HG03064 (cell line): Measurements from ENCODE around the gene FAM124A.

Source experiments
- ATAC-seq: cut with Tn5 transposase; IDR thresholded peaks from one replicate; pipeline ENCODE4 v1.9.1; 2021; ENCODE audit warnings: low read depth; ENCODE audit not compliant: unreplicated experiment

The FAM124A gene

DNA sequence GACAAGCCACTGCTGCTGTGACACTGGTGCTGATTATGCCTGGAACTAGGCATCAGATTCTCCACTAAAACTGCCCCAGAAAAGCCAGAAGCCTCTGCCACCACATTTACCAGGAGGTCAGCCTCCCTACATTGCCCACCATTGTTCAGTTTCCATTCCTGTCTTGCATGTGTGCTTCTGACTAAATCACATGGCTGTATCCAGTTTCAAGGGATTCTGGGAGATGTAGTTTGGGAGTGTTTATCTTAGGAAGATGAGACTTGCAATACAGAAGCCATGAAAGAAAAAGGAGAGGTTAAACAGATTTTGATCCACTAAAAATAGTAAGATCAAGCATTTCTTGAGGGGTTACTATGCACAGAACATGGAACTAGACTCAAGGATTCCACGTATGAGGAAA, 76.6 kb downstream of the FAM124A start:
- ATAC-seq: no peak

- no peak for ATAC-seq
Measured at GRCh38 chr13:51303063-51303552, 80.9 kb downstream of the FAM124A start.

GRCh38 chr13:51303882-51304281, 81.7 kb downstream of the FAM124A start:
- no peak for ATAC-seq

DNA sequence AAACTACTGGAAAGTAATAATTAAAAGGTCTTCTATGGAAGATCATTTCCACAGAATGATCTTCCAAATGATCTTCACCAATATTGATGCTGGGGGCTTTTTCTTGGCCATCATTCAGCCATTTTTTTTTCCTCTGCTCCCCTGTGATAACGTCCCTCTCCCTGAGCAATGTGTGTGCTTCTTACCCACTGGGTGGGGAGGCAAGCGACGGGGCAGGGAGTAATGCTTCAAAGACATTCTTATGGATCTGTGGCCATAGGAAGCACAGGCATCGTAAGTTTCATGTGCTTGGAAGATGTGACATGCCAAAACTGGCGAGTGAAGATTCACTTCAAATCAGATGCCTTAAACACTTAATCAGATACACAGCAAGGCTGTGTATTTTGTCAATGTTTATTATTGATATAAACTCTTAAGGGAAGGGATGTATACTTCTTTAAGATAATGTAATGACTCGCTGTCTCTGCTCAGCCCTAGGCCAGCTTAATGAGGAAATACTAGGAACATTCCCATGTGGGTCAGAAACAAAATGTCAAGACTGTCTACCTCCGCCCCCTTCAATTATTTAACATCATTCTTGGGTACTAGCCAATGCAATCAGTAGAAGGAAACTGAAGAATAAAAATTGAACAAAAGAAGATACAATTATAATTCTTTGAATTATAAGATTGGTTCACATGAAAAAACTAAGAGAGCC, 83.2 kb downstream of the FAM124A start:
- no peak for ATAC-seq

GRCh38 chr13:51308781-51309180, 86.6 kb downstream of the FAM124A start:
- no peak for ATAC-seq

DNA sequence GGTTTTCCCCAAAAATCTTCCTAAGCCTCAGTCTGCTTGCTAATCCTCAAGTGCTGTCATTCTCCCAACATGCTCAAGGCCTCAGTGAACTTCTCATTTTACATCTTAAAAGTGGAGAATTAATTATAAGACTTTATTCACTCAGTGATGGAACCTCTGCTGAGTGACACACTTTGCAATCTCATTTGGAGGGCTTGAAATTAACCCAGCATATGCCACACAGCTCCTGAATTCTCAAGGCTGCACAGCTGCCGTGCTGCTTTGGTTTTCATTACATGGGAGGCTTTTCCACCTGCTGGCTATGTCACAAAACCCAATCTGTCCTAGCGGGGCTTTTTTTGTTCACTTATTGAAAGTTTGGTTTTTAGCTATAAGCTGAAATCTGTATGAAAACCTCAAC, 89.0 kb downstream of the FAM124A start:
- ATAC-seq: no peak

DNA sequence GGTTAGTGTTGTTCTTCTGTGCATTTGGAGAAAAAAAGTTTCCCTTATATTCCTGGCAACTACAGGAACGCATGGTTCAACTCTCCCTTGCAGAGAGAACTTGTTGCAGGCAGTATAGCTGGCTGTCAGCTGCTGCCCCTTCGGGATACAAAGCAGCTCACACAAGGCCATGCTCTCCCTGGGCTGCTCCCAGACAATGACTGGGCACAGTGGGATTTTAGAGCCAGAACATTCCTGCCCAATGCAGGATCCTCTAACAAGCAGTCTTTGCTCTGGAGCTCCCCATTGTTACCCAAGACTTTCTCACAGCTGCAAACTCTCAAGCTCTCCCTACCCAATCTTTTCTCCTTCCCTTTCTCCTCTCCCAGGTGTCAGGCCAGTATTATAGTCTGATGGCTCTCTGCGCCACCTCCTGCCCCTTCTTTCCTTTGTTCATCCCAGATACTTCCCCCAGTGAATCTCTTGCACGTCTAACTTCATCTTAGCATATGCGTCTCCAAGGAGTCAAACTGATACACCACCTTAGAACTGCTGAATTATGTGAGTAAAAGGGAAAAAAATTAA, 89.8 kb downstream of the FAM124A start:
- no peak for ATAC-seq

DNA sequence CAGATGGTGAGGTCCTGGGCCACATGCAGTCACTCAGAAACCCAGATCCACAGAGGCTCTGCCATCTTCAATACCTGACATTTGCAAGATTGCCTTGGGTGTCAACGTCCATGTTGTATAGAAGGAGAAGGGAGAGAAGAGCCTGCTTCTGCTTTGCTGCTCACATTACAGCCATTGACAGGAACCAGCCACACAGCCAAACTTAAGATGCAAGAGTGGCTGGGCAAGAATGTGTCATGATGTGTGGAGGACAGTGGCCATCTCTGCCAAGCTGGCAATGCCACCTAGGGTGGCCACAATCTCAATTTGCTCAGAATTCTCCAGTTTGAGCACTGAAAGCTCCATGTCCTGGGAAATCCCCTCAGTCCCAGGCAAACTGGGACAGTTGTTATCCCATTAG, 91.4 kb downstream of the FAM124A start:
- ATAC-seq: no peak

- no peak for ATAC-seq
Measured at GRCh38 chr13:51317262-51317661, 95.1 kb downstream of the FAM124A start.

DNA sequence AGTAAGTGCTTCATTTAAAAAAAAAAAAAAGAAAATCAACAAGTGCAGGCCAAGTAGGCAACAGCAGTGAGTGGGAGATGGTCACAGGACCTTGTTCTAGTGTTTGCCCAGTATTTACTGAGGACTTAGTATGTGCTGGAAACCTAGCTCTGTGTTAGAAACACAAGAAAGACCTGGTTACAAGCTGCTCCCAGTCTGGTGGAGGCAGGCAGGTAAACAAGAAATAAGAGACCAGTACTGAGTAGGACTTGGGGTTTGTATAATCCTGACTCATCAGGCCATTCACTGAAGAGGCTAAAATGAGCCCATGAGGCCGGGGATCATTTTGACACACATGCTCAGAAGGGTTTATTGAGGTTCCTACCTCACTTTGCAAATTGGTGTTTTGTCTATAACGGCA, 95.8 kb downstream of the FAM124A start:
- ATAC-seq: no peak

GRCh38 chr13:51318876-51319275, 96.7 kb downstream of the FAM124A start:
- no peak for ATAC-seq

DNA sequence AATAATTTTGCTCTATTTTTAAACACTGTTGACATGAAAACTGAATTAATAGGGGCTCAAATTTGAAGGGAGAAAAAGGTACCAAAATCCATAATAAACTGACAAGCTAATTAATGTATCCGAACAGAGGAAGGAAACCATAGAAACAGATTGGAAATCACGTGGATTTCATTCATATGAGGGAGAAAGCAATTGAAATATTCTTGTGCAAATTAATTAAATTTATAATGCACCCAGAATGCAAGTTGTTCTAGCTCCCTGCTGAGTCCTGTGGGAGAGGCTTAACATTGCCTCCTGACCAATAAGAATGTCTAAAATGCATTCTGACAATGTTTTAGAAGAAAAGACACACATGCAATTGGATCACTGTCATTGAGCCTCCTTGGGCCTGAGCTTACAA, 99.6 kb downstream of the FAM124A start:
- ATAC-seq: no peak

- no peak for ATAC-seq
Measured at GRCh38 chr13:51322826-51323225, 100.6 kb downstream of the FAM124A start.

DNA sequence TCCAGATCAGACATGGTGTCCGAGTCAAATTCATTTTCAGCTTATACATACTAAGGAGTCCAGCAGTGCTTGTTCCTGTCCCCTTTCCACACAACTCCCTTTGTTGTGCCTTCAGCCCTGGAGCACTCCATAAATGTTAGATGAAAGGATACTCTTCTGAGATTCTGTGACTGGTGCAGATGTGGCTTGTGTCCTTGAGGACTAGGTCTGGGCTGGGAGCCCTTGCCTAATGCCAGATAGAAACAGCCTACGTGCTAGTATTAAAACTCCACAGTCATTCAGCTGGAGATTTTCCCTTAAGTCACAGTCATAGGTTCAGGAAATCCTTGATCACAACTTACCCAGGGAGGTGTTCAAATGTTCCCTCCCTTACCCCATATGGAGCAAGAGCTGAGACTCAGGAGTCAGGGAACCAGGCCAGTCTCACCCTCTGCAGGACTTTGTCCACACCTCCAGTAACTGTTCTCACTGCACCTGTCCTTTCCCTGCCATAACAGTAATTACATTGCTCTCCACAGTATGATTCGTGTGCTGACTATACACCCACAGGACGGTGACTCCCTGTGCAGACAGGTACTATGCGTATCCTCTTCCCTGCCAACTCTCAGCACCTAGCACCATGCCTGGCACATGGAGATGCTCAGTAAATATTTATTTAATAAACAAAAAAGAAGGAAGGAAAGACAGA, 101.8 kb downstream of the FAM124A start:
- no peak for ATAC-seq

- no peak for ATAC-seq
Measured at GRCh38 chr13:51324714-51325420, 102.7 kb downstream of the FAM124A start.

GRCh38 chr13:51325837-51326236, 103.6 kb downstream of the FAM124A start:
- no peak for ATAC-seq

DNA sequence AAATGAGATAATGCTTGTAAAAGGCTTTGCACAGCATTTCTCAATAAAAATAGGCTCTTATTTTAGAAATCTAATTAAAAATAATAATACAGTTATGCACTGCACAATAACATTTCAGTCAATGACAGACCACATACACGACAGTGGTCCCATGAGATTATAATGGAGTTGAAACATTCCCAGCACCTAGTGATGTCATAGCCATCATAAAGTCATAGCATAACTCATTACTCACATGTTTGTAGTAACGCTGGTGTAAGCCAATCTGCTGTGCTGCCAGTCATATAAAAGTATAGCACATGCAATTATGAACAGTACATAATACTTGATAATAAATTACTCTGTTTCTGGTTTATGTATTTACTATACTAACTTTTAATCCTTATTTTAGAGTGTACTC, 104.6 kb downstream of the FAM124A start:
- ATAC-seq: no peak

DNA sequence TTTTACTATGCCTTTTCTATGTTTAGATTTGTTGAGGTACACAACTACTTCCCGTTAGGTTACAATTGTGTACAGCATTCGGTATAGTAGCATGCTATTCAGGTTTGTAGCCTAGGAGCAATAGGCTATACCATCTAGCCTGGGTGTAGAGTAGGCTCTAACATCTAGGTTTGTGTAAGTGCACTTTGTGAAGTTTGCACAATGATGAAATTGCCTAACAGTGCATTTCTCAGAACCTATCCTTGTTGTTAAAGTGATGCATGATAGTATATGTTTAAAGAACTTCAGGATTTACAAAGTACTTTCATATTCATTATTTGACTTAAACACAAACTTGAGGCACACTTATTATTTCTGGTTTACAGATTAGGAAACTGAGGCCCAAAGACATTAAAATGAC, 105.8 kb downstream of the FAM124A start:
- ATAC-seq: no peak

DNA sequence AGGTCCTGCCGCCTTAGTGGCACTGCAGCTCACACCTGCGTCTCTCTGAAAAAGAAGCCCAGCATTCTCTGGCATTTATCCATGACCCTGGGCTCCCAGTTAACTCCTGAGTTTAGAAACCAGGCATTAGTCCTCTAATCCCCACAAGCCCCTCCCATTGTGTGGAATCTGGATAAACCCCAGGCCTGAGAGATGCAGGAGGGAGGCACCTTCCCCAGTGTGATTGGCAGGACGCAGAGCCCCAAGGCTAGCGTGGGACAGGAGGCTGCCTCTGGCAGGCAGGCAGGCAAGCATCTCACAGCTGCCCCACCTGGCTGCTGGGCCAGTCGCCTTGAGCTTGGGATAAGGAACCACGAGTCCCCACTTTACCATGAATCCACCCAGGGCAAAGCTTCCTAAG, 106.3 kb downstream of the FAM124A start:
- ATAC-seq: no peak

GRCh38 chr13:51329606-51330005, 107.4 kb downstream of the FAM124A start:
- ATAC-seq: no peak

GRCh38 chr13:51330791-51331190, 108.6 kb downstream of the FAM124A start:
- ATAC-seq: no peak
